ENCODE data around the gene ADCY3. TPM values are rescaled to one million over a fixed set of nuclear protein-coding genes. Genes with fewer than 3 reads are reported as not detected.

Gene ADCY3
- total and polyA plus RNA-seq, 10 of the 15 experiments (the other 5 are each of a cell fraction or from before 2014, with no cell fraction given): 2.8 to 102 (median 50.4) TPM

- no peak for TF ChIP-seq PBX3 (IDR thresholded peaks at IDR 0.05; ENCODE audit: insufficient replicate concordance, low read depth, low read length)
- TF ChIP-seq RELB (IDR thresholded peaks at IDR 0.05; ENCODE audit: low read depth): 0 out of 2 replicates have a peak, but pooled peaks have one; percentile 7
- TF ChIP-seq YY1 (IDR thresholded peaks at IDR 0.05; ENCODE audit: low read depth, low read length): 0 out of 2 replicates have a peak, but pooled peaks have one; percentile 4
- TF ChIP-seq EGR1 (IDR thresholded peaks at IDR 0.05; ENCODE audit: borderline replicate concordance in 1 of 2, low read depth in 2 of 2, low read length in 2 of 2): peak in 1 of 2 experiments; percentile 43; a peak in 1 of 3 replicates
- TF ChIP-seq ZZZ3 (IDR thresholded peaks at IDR 0.05; ENCODE audit: control insufficient read depth, insufficient read length, low read depth): no peak
- peak; percentile 56; the same call in 1 of the 2 replicates for TF ChIP-seq BACH1 (IDR thresholded peaks at IDR 0.05; ENCODE audit: borderline replicate concordance)
- TF ChIP-seq DPF2 (IDR thresholded peaks at IDR 0.05): peak; percentile 45; the same call in 1 of the 2 replicates
- TF ChIP-seq SUPT20H (IDR thresholded peaks at IDR 0.05; ENCODE audit: borderline replicate concordance, control insufficient read depth, low read depth, low read length): no peak
- peak; percentile 55 for TF ChIP-seq EED (IDR thresholded peaks at IDR 0.05; ENCODE audit: low read depth)
- peak; percentile 44; the same call in 1 of the 2 replicates for TF ChIP-seq POLR2A (IDR thresholded peaks at IDR 0.05; ENCODE audit: low read depth, low read length)
- no peak for TF ChIP-seq ETV6 (conservative IDR thresholded peaks at IDR 0.05 in 1 of 2, IDR thresholded peaks at IDR 0.05 in 1 of 2; ENCODE audit: borderline replicate concordance in 1 of 2, low read depth in 1 of 2)
- peak; percentile 77; the same call in 1 of the 2 replicates for TF ChIP-seq GATAD2B (conservative IDR thresholded peaks at IDR 0.05; ENCODE audit: low read depth)
- TF ChIP-seq IKZF1 (conservative IDR thresholded peaks at IDR 0.05): peak; percentile 84
- TF ChIP-seq ZBTB11 (CRISPR knock-in tag; IDR thresholded peaks at IDR 0.05): no peak
- no peak for TF ChIP-seq NR2C2 (IDR thresholded peaks at IDR 0.05; ENCODE audit: borderline replicate concordance, control insufficient read depth, insufficient read length, low read depth)
- no peak for TF ChIP-seq MEF2B (IDR thresholded peaks at IDR 0.05; ENCODE audit: partially characterized antibody, poor library complexity, severe bottlenecking)
- no peak for TF ChIP-seq FOS (IDR thresholded peaks at IDR 0.05; ENCODE audit: borderline replicate concordance, extremely low read depth, insufficient read length)
- 0 out of 2 replicates have a peak, but pooled peaks have one; percentile 17 for TF ChIP-seq ZNF217 (IDR thresholded peaks at IDR 0.05)
Measured at GRCh38 chr2:24919506-24920097, 435 bp downstream of the ADCY3 start (continued).
